Endothelial cell of umbilical vein (primary cell): Measurements from ENCODE around the gene GPR173. TPM values are rescaled to one million over a fixed set of nuclear protein-coding genes. Genes with fewer than 3 reads are reported as not detected.

Experiments used
- BruUV-seq: library from RNA; stranded (reverse); fragments of 400-500 nt; replicated peaks from 2 replicates; lab custom pipeline; 2021; lab: Mats Ljungman, UMichigan
- CTCF ChIA-PET: fragments of 300-600, 350-600 bp; sonication (Branson Sonifier 250); formaldehyde crosslinking; loops from one replicate; lab custom pipeline; 2021; ENCODE audit warnings: antibody characterized with exemption, inconsistent platforms; lab: Charles Lee
- POLR2A ChIA-PET: fragments of 300-600, 350-600 bp; sonication (Branson Sonifier 250); formaldehyde crosslinking; loops from one replicate; lab custom pipeline; 2021; ENCODE audit warnings: antibody characterized with exemption, inconsistent platforms; lab: Charles Lee
- DNase-seq: peaks from one replicate; pipeline ENCODE4 v3.0.0-alpha.2; 2011; ENCODE audit warnings: low read depth, low spot score
- FAIRE-seq: peaks from 2 replicates; lab custom pipeline; 2011; peaks lifted over from hg19 to GRCh38; lab: Jason Lieb, UNC
- H2AFZ ChIP-seq: 2 replicates; pipeline ENCODE4 v1.6.0; 2012; ENCODE audit warnings: low read depth, low read length, control low read depth, inconsistent platforms
- H3K27ac ChIP-seq: 2 replicates; pipeline ENCODE4 v1.5.1; 2011; ENCODE audit warnings: low read depth, mild to moderate bottlenecking, control low read depth, low read length, moderate library complexity; ENCODE audit not compliant: insufficient read depth
- H3K27me3 ChIP-seq, 2 experiments: 2 replicates each; pipeline versions ENCODE4 v1.6.0 to v1.6.1; 2011; ENCODE audit warnings: low read length in 2 of 2, mixed read lengths in 1 of 2; ENCODE audit not compliant: control insufficient read depth in 2 of 2, insufficient read depth in 2 of 2
- H3K36me3 ChIP-seq, 2 experiments: 2 replicates in 1 of 2; 3 replicates in 1 of 2; pipeline ENCODE4 v1.5.1; 2011; ENCODE audit warnings: low read length in 2 of 2, mild to moderate bottlenecking in 1 of 2, moderate library complexity in 1 of 2; ENCODE audit not compliant: control insufficient read depth in 2 of 2, insufficient read depth in 2 of 2; ENCODE audit errors: extremely low read depth in 1 of 2
- H3K4me1 ChIP-seq: 3 replicates; pipeline ENCODE4 v1.5.1; 2011; ENCODE audit warnings: mild to moderate bottlenecking, low read length; ENCODE audit not compliant: control insufficient read depth, insufficient read depth; ENCODE audit errors: extremely low read depth
- H3K4me2 ChIP-seq: 2 replicates; pipeline ENCODE4 v1.6.1; 2011; ENCODE audit warnings: low read length, control low read depth, mixed read lengths; ENCODE audit not compliant: insufficient read depth
- H3K4me3 ChIP-seq, 3 experiments: fragments of 200-600 bp in 1 of 3; sonication (generic), shearing (Covaris generic) in 1 of 3; replicated peaks in 1 of 3; 2 replicates each; pipeline ENCODE4 v1.5.1; 2011 to 2016; ENCODE audit warnings: control low read depth in 3 of 3, low read length in 3 of 3, mild to moderate bottlenecking in 2 of 3, inconsistent platforms in 1 of 3, low read depth in 1 of 3, moderate library complexity in 1 of 3; ENCODE audit not compliant: insufficient read depth in 1 of 3
- H3K79me2 ChIP-seq: 2 replicates; pipeline ENCODE4 v1.6.0; 2012; ENCODE audit warnings: low read length, inconsistent platforms; ENCODE audit not compliant: control insufficient read depth, insufficient read depth
- H3K9ac ChIP-seq: replicated peaks from 2 replicates; pipeline ENCODE3; 2011; ENCODE audit warnings: low read length, control low read depth; ENCODE audit not compliant: insufficient read depth; ENCODE audit errors: extremely low read depth
- H3K9me1 ChIP-seq: replicated peaks from 3 replicates; pipeline ENCODE4 v1.6.0; 2011; ENCODE audit warnings: mild to moderate bottlenecking, low read length; ENCODE audit not compliant: control insufficient read depth, insufficient read depth; ENCODE audit errors: extremely low read depth
- H3K9me3 ChIP-seq: replicated peaks from 2 replicates; pipeline ENCODE4 v1.5.1; 2012; ENCODE audit warnings: low read length, inconsistent platforms; ENCODE audit not compliant: control insufficient read depth, insufficient read depth
- H4K20me1 ChIP-seq: replicated peaks from 2 replicates; pipeline ENCODE3; 2011; ENCODE audit warnings: mild to moderate bottlenecking, low read length; ENCODE audit not compliant: control insufficient read depth, insufficient read depth; ENCODE audit errors: extremely low read depth
- MYC ChIP-seq: IDR thresholded peaks from one replicate; pipeline ENCODE4 v1.6.1; 2011; ENCODE audit warnings: mild to moderate bottlenecking, low read depth, low read length
- POLR2AphosphoS5 ChIP-seq: IDR thresholded peaks from 2 replicates; pipeline ENCODE4 v1.6.1; 2012; ENCODE audit warnings: low read depth, mild to moderate bottlenecking, control low read depth, low read length, moderate library complexity; ENCODE audit not compliant: insufficient read depth
- dilution Hi-C: fragments of 300-500 bp; cut with MboI; formaldehyde crosslinking; loops from one replicate; pipeline ENCODE4 v1.15.0; 2019; ENCODE audit warnings: low sequenced_read_pairs; ENCODE audit not compliant: extremely low pct_ligation_motif_present
- intact Hi-C: fragments of 100-400 bp; cut with micrococcal nuclease; formaldehyde crosslinking; loops from one replicate; pipeline ENCODE4 v1.10.0; 2022
- polyA plus RNA-seq, 4 experiments: library from polyadenylated mRNA; depleted of rRNA in 3 of 4; stranded (reverse) in 3 of 4; unstranded in 1 of 4; fragments of >200 nt; gene quantifications; 2 replicates each; pipeline versions ENCODE4 v1.2.1 to v1.2.3, GENCODE V29; 2011 to 2012; ENCODE audit warnings: missing spikeins in 1 of 4
- total RNA-seq: library from RNA; stranded (reverse); gene quantifications from 2 replicates; pipeline ENCODE4 v1.2.3, GENCODE V29; 2021
- TF ChIP-seq, protein P1 (sequence below): IDR thresholded peaks from 2 replicates; pipeline ENCODE4 v1.6.1; 2011; ENCODE audit not compliant: insufficient read depth, insufficient read length
- TF ChIP-seq, protein P2 (sequence below), 2 donors: IDR thresholded peaks; 1 replicate in 1 of 2; 2 replicates in 1 of 2; pipeline ENCODE4 v1.5.1; 2011; ENCODE audit warnings: low read length in 2 of 2, mild to moderate bottlenecking in 2 of 2, moderate library complexity in 2 of 2, control low read depth in 1 of 2, inconsistent platforms in 1 of 2, low read depth in 1 of 2; ENCODE audit not compliant: insufficient read depth in 1 of 2; ENCODE audit errors: extremely low read depth in 1 of 2

Gene GPR173
- total and polyA plus RNA-seq, 2 donors (not counting 3 experiments of a cell fraction or from before 2014, with no cell fraction given) = 9.2 to 11.3 TPM

DNA sequence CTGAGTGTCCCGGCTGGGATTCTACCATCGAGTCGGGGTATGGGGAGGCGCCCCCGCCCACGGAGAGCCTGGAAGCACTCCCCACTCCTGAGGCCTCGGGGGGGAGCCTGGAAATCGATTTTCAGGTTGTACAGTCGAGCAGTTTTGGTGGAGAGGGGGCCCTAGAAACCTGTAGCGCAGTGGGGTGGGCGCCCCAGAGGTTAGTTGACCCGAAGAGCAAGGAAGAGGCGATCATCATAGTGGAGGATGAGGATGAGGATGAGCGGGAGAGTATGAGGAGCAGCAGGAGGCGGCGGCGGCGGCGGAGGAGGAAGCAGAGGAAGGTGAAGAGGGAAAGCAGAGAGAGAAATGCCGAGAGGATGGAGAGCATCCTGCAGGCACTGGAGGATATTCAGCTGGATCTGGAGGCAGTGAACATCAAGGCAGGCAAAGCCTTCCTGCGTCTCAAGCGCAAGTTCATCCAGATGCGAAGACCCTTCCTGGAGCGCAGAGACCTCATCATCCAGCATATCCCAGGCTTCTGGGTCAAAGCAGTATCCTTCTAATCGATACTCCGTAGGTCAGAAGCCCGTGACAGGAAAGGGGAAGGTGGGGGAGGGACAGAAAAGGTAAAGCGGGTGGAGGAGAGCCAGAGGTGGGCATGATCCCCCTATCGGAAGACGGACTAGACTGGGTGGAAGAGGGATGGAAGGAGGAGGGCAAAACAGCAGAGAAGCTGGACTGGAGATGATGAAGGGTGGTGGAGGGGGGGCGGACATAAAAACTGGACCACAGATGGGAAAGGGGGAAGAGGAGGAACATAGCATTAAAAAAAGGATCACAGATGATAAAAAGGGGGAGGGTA, 34.4 kb downstream of the GPR173 start:
- Histone ChIP-seq H4K20me1 (no peaks in the 10 kb centered on the region), H3K4me3 (peak overlapping the region; percentile 44 to 59 (median 46)), H3K9me3 (no peaks in the 10 kb centered on the region), H3K4me1 (peaks cover 5% of the 10 kb centered on the region), H3K79me2 (peaks cover 10% of the 10 kb centered on the region), H3K27me3 (no peaks in the 10 kb centered on the region), H3K27ac (no peak overlapping the region), H3K4me2 (peak overlapping the region; percentile 11), H3K9ac (peak overlapping the region; percentile 63), H3K9me1 (no peaks in the 10 kb centered on the region), H3K36me3 (peaks cover 0 to 13% of the 10 kb centered on the region in 2 experiments), H2AFZ (no peak overlapping the region)
- dilution Hi-C loops (no loop called here), intact Hi-C loops (loop anchor here (1.0 kb wide), 1 partner anchor 10 kb away; no protein-coding TSS in a partner anchor)
- DNase-seq = no peak
- ChIA-PET POLR2A (interaction anchor here (1.5 kb wide), 1 partner anchor 88 kb away, joined by 9 read pairs; no protein-coding TSS in a partner anchor), CTCF (interaction anchor here (1.3 kb wide), 1 partner anchor 11 kb away, joined by 8 read pairs; no protein-coding TSS in a partner anchor)
- peak; percentile 86 for FAIRE-seq
- TF ChIP-seq MYC (no peak), POLR2AphosphoS5 (no peak)
- TF ChIP-seq, protein P1, sequence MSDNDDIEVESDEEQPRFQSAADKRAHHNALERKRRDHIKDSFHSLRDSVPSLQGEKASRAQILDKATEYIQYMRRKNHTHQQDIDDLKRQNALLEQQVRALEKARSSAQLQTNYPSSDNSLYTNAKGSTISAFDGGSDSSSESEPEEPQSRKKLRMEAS = no peak
- TF ChIP-seq, protein P2, sequence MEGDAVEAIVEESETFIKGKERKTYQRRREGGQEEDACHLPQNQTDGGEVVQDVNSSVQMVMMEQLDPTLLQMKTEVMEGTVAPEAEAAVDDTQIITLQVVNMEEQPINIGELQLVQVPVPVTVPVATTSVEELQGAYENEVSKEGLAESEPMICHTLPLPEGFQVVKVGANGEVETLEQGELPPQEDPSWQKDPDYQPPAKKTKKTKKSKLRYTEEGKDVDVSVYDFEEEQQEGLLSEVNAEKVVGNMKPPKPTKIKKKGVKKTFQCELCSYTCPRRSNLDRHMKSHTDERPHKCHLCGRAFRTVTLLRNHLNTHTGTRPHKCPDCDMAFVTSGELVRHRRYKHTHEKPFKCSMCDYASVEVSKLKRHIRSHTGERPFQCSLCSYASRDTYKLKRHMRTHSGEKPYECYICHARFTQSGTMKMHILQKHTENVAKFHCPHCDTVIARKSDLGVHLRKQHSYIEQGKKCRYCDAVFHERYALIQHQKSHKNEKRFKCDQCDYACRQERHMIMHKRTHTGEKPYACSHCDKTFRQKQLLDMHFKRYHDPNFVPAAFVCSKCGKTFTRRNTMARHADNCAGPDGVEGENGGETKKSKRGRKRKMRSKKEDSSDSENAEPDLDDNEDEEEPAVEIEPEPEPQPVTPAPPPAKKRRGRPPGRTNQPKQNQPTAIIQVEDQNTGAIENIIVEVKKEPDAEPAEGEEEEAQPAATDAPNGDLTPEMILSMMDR (IDR thresholded peaks at IDR 0.05; ENCODE audit: extremely low read depth in 1 of 2, insufficient read depth in 1 of 2, low read depth in 1 of 2, low read length in 2 of 2) = no peak
- no TSS peak for BruUV-seq
